ENCODE measurements around the gene MPRIP. TPM values are rescaled to one million over a fixed set of nuclear protein-coding genes. Genes with fewer than 3 reads are reported as not detected.

MPRIP gene
- total RNA-seq, 1 experiment from 2014 or later = 443 TPM

DNA sequence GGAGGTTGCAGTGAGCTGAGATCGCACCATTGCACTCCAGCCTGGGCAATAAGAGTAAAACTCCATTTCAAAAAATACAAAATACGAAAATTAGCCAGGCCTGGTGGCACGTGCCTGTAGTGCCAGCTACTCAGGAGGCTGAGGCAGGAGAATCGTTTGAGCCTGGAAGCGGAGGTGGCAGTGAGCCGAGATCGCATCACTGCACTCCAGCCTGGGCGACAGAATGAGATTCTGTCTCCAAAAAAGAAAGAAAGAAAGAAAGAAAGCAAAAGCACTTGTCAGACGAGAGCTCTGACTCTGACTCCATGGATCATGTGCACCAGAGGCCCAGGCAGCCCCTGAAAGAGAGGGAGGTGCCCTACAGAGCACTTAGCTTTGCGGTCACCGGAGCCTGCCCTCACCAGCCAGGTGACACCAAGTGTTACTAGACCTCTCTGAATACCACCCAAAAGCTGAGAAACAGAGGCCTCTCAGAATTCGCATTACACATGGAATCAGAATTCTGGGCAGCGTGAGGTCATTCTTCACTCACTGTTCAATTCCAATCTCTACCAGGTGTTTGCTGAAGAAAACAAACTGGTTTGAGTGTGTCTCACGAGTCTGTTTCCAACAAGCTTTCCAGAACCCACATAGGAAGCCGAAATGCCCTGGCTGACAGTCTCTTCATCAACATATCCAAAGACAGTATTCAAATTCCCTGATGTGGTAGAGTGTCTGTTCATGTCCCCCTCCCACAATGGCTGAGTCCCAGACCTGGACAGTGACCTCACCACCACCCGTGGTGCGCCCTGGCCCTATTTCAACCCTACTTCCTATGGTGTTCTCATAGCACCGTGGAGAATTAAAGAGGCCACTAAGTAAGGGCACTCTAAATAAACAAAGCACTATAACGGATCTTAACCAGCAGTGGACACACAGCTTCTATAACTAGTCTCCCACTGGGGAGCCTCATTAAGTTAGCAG lies 193.2 kb downstream of the MPRIP start:
- Histone ChIP-seq H4K20me1 (ENCODE audit: insufficient read depth) (peaks cover 37% of the 10 kb centered on the region), H3K4me2 (peak overlapping the region; percentile 95), H3K27me3 (ENCODE audit: insufficient read depth, low read depth) (no peaks in the 10 kb centered on the region), H2AFZ (no peak overlapping the region), H3K27ac (no peak overlapping the region), H3K4me3 (peak overlapping the region; percentile 87), H3K9me3 (ENCODE audit: insufficient read depth, low read depth) (no peaks in the 10 kb centered on the region), H3K4me1 (replicated peaks; ENCODE audit: insufficient read depth) (peaks cover 19% of the 10 kb centered on the region), H3K9me2 (ENCODE audit: insufficient read depth) (no peaks in the 10 kb centered on the region), H3F3A (ENCODE audit: insufficient read depth, low read depth) (no peaks in the 10 kb centered on the region), H3K36me3 (ENCODE audit: low read depth) (0 out of 2 replicates have a peak, but pooled peaks cover 8% of the 10 kb centered on the region), H3K79me2 (ENCODE audit: low read depth) (peaks cover 41% of the 10 kb centered on the region)
- ChIA-PET POLR2A (ENCODE audit: unreplicated experiment) (no interaction called here), CTCF (no interaction called here)
- peak in 1 of 2 experiments; percentile 25 for DNase-seq
- BruUV-seq (replicated peaks) = no TSS peak
- intact Hi-C loops (cut with micrococcal nuclease; ENCODE audit: unreplicated experiment) = no loop called here
- TF ChIP-seq EZH2 (IDR thresholded peaks at IDR 0.05; ENCODE audit: low read depth) = no peak
- TF ChIP-seq, protein P1, sequence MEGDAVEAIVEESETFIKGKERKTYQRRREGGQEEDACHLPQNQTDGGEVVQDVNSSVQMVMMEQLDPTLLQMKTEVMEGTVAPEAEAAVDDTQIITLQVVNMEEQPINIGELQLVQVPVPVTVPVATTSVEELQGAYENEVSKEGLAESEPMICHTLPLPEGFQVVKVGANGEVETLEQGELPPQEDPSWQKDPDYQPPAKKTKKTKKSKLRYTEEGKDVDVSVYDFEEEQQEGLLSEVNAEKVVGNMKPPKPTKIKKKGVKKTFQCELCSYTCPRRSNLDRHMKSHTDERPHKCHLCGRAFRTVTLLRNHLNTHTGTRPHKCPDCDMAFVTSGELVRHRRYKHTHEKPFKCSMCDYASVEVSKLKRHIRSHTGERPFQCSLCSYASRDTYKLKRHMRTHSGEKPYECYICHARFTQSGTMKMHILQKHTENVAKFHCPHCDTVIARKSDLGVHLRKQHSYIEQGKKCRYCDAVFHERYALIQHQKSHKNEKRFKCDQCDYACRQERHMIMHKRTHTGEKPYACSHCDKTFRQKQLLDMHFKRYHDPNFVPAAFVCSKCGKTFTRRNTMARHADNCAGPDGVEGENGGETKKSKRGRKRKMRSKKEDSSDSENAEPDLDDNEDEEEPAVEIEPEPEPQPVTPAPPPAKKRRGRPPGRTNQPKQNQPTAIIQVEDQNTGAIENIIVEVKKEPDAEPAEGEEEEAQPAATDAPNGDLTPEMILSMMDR (conservative IDR thresholded peaks at IDR 0.05) = no peak

DNA sequence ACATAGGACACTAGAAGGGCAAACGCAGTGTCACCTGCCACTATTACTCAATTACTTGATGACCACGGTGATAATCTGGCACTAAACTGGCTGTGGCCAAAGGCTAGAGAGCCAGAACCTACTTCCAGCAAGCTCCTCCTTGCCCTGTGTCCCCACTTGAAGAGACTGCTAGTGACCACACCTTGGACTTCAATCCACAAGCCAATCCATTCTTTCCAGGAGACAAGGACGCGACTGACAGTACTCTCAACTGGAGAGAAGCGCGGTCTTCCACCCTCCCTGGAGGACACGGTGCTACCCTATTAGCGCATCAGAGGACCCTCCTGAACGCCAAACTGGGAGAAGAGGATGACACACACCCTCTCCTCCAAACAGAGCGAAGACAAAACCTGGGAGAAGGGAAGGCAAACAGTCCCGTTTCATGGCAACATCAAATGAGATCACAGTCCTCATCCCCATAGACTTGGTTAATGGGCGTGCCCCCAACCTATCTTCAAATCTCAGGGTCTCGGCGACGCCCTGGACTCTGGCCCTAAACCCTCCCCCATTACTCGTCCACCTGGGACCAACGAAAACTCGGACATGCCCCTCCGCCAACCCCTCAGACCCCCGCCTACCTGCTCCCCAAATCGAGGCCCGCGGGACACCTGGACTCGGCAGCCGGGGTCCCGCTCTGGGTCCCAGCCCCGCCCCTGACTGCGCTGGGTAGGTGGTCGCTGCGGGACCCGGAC lies 194.2 kb downstream of the MPRIP start:
- Histone ChIP-seq H3K27me3 (ENCODE audit: insufficient read depth, low read depth) (no peaks in the 10 kb centered on the region), H3K36me3 (ENCODE audit: low read depth) (0 out of 2 replicates have a peak, but pooled peaks cover 8% of the 10 kb centered on the region), H2AFZ (peak overlapping the region; percentile 96), H3K27ac (peak overlapping the region; percentile 82), H3K9me2 (ENCODE audit: insufficient read depth) (no peaks in the 10 kb centered on the region), H3K4me3 (peak overlapping the region; percentile 87), H3K79me2 (ENCODE audit: low read depth) (peaks cover 41% of the 10 kb centered on the region), H3F3A (ENCODE audit: insufficient read depth, low read depth) (0 out of 2 replicates have a peak, but pooled peaks cover 5% of the 10 kb centered on the region), H3K9me3 (ENCODE audit: insufficient read depth, low read depth) (no peaks in the 10 kb centered on the region), H4K20me1 (ENCODE audit: insufficient read depth) (peaks cover 37% of the 10 kb centered on the region), H3K4me1 (replicated peaks; ENCODE audit: insufficient read depth) (peaks cover 19% of the 10 kb centered on the region), H3K4me2 (peak overlapping the region; percentile 95)
- BruUV-seq (replicated peaks) = TSS peak; percentile 71
- DNase-seq = peak; percentile 30 to 43
- ChIA-PET CTCF (no interaction called here), POLR2A (ENCODE audit: unreplicated experiment) (no interaction called here)
- no peak for TF ChIP-seq EZH2 (IDR thresholded peaks at IDR 0.05; ENCODE audit: low read depth)
- TF ChIP-seq, protein P1 (conservative IDR thresholded peaks at IDR 0.05) = no peak
- intact Hi-C loops (cut with micrococcal nuclease; ENCODE audit: unreplicated experiment) = no loop called here

DNA sequence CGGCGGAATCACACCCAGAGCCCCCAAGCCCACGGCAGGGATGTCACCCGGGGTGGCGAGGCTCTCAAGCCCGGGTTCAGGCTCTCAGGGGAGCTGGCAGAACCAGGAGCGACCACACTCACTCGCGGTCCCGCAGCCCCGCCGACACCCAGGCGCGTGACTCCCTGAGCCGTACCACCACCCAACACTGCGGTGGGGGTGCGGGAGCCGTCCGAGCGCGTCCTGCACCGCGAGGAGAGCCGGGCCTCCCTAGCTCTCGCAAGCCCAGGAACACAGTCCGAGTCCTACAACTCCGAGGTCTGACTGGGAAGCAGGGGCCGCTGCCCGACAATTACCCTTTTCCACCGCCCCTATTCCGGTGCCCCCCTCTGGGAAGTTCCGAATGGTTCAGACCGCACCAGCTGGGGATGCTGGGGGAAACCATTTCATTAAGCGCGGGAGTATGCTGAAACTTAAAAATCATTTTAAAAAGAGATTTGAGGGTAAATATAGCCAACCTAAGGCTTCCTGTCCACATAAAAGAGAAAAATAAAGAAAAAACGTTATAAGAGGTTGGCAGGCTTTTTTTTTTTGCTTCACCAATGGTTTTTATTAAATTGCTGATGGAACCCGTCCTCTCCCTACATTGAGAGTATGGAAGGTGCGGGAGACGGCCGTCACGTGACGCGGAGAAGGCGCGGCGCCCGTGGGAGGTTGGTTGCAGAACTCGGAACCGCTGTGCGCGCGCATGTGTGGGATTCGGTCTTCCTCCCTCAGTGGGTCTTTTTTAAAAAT lies 195.0 kb downstream of the MPRIP start, which contains the start of gene FLCN:
Gene FLCN, minus strand, starts transcription at position 143 of the 774 bp plus-strand sequence. CDS start 9,031 bp downstream, outside the sequence.
- POLR2A ChIA-PET (ENCODE audit: unreplicated experiment) = no interaction called here
- peaks cover 19% of the 10 kb centered on the region for H3K4me1 ChIP-seq (replicated peaks; ENCODE audit: insufficient read depth)

More for the DNA sequence above, 195.0 kb downstream of the MPRIP start, which contains the start of gene FLCN:
- Histone ChIP-seq H3K9me2 (ENCODE audit: insufficient read depth) (no peaks in the 10 kb centered on the region), H4K20me1 (ENCODE audit: insufficient read depth) (peaks cover 30% of the 10 kb centered on the region), H3K79me2 (ENCODE audit: low read depth) (peaks cover 41% of the 10 kb centered on the region), H3K9me3 (ENCODE audit: insufficient read depth, low read depth) (no peaks in the 10 kb centered on the region), H3F3A (ENCODE audit: insufficient read depth, low read depth) (0 out of 2 replicates have a peak, but pooled peaks cover 5% of the 10 kb centered on the region), H3K4me3 (peak within 1 kb of the TSS; percentile 87), H3K4me2 (peak within 1 kb of the TSS; percentile 95), H3K27me3 (ENCODE audit: insufficient read depth, low read depth) (no peaks in the 10 kb centered on the region), H3K36me3 (ENCODE audit: low read depth) (0 out of 2 replicates have a peak, but pooled peaks cover 7% of the 10 kb centered on the region), H2AFZ (peak within 1 kb of the TSS; percentile 96), H3K27ac (peak within 1 kb of the TSS; percentile 82)
- intact Hi-C loops (cut with micrococcal nuclease; ENCODE audit: unreplicated experiment) = no loop called here
- DNase-seq = peak; percentile 61 to 79
- no TSS peak for BruUV-seq (replicated peaks)
- no peak for TF ChIP-seq EZH2 (IDR thresholded peaks at IDR 0.05; ENCODE audit: low read depth)
- TF ChIP-seq, protein P1 (conservative IDR thresholded peaks at IDR 0.05) = no peak
- CTCF ChIA-PET = no interaction called here

Measured in PC-9 (cell line).